Endothelial cell of umbilical vein (primary cell): Measurements from ENCODE around the gene GPRIN1.

ENCODE experiments used
- EZH2 ChIP-seq: IDR thresholded peaks from 2 replicates; pipeline ENCODE4 v1.6.1; 2012; ENCODE audit warnings: borderline replicate concordance, low read depth, mild to moderate bottlenecking, moderate library complexity, low read length, inconsistent platforms; ENCODE audit not compliant: severe bottlenecking
- GATA2 ChIP-seq: IDR thresholded peaks from 2 replicates; pipeline ENCODE4 v1.7.0; 2011; ENCODE audit warnings: low read depth, mild to moderate bottlenecking, moderate library complexity, mixed read lengths, low read length; ENCODE audit not compliant: insufficient read length, insufficient read depth
- POLR2A ChIP-seq: IDR thresholded peaks from 2 replicates; pipeline ENCODE4 v1.6.1; 2012; ENCODE audit warnings: low read depth, mild to moderate bottlenecking, control low read depth, low read length
- POLR2AphosphoS5 ChIP-seq: IDR thresholded peaks from 2 replicates; pipeline ENCODE4 v1.6.1; 2012; ENCODE audit warnings: low read depth, mild to moderate bottlenecking, control low read depth, low read length, moderate library complexity; ENCODE audit not compliant: insufficient read depth
- TF ChIP-seq, protein P1 (sequence below), 2 donors: IDR thresholded peaks; 1 replicate in 1 of 2; 2 replicates in 1 of 2; pipeline ENCODE4 v1.5.1; 2011; ENCODE audit warnings: low read length in 2 of 2, mild to moderate bottlenecking in 2 of 2, moderate library complexity in 2 of 2, control low read depth in 1 of 2, inconsistent platforms in 1 of 2, low read depth in 1 of 2; ENCODE audit not compliant: insufficient read depth in 1 of 2; ENCODE audit errors: extremely low read depth in 1 of 2

GRCh38 chr5:176630681-176631222, 20.8 kb upstream of the GPRIN1 start:
- TF ChIP-seq, protein P1, sequence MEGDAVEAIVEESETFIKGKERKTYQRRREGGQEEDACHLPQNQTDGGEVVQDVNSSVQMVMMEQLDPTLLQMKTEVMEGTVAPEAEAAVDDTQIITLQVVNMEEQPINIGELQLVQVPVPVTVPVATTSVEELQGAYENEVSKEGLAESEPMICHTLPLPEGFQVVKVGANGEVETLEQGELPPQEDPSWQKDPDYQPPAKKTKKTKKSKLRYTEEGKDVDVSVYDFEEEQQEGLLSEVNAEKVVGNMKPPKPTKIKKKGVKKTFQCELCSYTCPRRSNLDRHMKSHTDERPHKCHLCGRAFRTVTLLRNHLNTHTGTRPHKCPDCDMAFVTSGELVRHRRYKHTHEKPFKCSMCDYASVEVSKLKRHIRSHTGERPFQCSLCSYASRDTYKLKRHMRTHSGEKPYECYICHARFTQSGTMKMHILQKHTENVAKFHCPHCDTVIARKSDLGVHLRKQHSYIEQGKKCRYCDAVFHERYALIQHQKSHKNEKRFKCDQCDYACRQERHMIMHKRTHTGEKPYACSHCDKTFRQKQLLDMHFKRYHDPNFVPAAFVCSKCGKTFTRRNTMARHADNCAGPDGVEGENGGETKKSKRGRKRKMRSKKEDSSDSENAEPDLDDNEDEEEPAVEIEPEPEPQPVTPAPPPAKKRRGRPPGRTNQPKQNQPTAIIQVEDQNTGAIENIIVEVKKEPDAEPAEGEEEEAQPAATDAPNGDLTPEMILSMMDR (IDR thresholded peaks at IDR 0.05; ENCODE audit: extremely low read depth in 1 of 2, insufficient read depth in 1 of 2, low read depth in 1 of 2, low read length in 2 of 2): no peak
- TF ChIP-seq EZH2: no peak
- TF ChIP-seq POLR2A: no peak
- no peak for TF ChIP-seq GATA2
- no peak for TF ChIP-seq POLR2AphosphoS5
